HG03139 (cell line): ENCODE measurements around the gene DDX10.

ENCODE experiments used
- ATAC-seq: cut with Tn5 transposase; IDR thresholded peaks from one replicate; pipeline ENCODE4 v1.9.1; 2021; ENCODE audit not compliant: unreplicated experiment

DDX10 gene

DNA sequence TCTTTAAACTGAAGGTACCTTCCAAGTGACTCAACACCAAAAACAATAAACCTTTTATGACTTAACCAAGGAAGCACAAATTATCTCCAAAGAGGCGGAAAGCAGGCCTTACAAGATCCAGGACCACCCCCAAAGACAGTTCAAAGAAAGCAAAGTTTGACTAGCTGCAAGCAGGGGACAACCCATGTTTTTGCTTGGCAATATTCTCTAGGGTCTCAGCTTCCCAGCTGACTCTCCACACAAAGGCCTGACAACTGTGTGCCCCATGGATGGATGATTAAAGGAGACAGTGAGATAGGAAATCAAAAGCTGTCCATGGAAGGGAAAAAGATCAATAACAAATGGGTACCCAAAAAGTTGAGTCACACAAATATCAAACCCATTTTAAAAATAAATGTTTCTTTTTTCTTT is 232.2 kb downstream of the DDX10 start:
- no peak for ATAC-seq

DNA sequence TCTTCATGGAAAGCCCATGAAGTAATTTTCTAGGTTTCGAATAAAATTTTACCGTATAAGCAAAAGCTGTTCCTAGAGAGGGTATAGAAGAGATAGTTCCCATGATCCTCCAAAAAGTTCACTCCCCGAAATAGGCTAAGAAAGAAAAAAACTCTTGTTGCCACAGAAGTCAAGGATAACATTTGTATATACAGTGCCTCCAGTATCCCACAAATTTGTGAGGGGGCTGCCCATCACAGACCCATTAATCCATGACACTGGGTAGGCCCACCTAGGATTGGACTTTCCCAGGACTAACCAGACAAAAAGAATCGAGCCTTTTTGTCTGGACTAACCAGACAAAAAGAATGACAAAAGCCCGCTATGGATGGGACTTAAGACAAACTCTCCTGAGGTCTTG is 233.0 kb downstream of the DDX10 start:
- ATAC-seq = no peak

- ATAC-seq = no peak
Observed at GRCh38 chr11:108901359-108901758, 236.5 kb downstream of the DDX10 start.

DNA sequence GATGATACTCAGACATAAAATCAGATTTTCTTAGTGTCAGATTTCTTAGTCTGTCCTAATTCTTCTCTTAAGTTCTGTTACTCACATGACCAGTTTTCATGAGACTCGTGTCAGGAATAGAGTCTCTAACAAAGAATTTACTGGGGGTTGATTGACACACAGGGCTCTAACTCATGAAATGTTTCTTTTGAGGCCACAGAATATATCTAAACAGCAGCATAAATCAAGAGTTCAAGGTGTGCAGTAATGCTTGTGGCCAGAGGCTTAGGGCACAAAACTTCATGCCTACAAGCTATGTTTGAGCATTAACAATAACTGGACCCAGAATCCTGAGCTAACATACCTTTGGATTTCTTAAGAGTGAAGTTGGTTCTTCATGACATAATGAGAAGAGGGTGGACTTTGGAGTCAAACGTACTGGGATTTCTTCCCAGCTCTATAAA is 237.2 kb downstream of the DDX10 start:
- ATAC-seq = no peak

- ATAC-seq = no peak
Observed at GRCh38 chr11:108904480-108904879, 239.6 kb downstream of the DDX10 start.

DNA sequence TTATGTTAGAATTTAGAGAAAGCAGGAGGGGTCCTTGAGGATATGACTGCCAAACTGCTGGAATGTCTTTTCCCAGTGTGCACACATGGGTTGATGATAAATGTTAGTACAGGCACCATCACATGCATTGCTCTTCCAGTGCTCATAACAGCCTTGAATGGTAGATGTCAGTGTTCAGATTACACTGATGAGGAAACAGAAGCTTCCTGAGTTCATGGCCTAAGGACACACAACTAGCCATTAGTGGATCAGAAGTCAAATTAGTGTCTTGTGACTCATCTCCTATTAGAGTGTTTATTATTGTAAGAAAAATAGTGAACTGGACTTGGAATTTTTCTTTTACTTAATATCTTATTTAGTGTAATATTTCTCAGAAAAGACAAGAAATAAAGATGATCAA is 241.5 kb downstream of the DDX10 start:
- no peak for ATAC-seq

GRCh38 chr11:108906826-108907225 is 242.0 kb downstream of the DDX10 start:
- no peak for ATAC-seq

- no peak for ATAC-seq
Observed at GRCh38 chr11:108909041-108909440, 244.2 kb downstream of the DDX10 start.

GRCh38 chr11:108909921-108910320 is 245.1 kb downstream of the DDX10 start:
- ATAC-seq = no peak

- no peak for ATAC-seq
Observed at GRCh38 chr11:108912581-108912980, 247.7 kb downstream of the DDX10 start.

DNA sequence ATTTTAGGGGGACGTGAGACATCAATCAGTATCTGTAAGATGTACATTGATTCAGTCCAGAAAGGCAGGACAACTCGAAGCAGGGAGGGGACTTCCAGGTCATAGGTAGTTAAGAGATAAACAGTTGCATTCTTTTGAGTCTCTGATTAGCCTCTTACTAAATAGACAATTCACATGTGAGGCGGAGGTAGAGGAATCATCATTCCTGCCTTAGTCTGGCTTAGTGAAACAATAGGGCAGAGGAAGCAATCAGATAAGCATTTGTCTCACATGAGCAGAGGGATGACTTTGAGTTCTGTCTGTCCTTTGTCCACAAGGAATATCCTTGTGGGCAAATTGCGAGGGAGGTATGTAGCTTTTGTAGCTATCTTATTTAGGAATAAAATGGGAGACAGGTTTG is 248.3 kb downstream of the DDX10 start:
- ATAC-seq = no peak

DNA sequence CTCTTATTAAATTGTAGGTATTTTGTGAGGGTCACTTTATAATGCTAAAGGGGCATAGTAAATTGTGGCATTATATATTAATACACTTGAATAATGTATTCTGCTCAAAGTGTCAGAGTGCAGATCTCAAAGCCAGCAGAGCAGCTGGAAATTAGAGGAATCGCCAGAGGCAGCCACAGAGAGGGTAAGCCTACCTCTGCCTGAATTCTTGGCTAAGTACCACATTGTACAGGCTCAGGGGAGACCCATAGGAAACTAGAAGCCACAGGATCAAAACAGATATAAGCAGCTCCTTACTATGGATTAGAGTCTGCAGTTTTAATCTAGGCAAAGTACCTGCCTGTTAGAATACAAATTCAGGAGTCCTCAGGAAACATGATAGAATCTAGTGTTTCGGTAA is 249.3 kb downstream of the DDX10 start:
- ATAC-seq = no peak

GRCh38 chr11:108914981-108915380 is 250.1 kb downstream of the DDX10 start:
- ATAC-seq = no peak

- no peak for ATAC-seq
Observed at GRCh38 chr11:108915666-108916065, 250.8 kb downstream of the DDX10 start.

DNA sequence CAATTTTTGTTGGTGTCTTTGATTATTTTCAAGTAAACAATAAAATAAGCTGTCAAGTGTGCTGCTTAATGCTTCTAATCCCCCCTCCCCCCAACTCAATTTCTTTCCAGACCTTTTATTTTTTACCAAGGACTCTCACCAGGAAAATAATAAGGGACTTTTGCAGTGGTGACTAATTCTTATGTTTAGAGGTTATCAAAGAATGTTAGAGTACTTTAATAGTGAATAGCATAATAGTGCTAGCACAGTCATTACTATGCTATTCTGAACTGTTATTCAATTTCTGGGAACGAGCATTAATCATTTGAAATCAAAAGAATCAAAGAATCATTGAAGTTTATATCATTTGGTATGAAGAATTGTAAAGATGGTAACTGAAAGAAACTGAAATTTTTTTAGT is 251.4 kb downstream of the DDX10 start:
- no peak for ATAC-seq

DNA sequence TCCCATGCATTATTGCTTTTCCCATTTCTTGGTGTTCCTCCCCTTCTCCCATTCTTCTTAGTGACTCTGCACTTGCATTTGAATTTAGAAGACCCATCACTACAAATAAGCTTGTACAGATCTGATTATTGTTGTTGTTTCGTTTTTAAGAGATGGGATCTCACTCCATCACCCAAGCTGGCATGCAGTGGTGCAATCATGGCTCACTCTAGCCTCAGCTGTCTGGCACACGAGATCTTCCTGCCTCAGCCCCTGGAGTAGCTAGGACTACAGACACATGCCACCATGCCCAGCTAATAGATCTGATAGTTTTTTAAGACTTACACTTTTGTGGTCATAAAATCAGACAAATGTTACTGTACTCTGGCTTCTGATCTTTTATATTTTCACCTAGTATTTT is 252.1 kb downstream of the DDX10 start:
- no peak for ATAC-seq

- no peak for ATAC-seq
Observed at GRCh38 chr11:108921211-108921610, 256.3 kb downstream of the DDX10 start.

- no peak for ATAC-seq
Observed at GRCh38 chr11:108922241-108922640, 257.4 kb downstream of the DDX10 start.

- no peak for ATAC-seq
Observed at GRCh38 chr11:108923413-108923812, 258.5 kb downstream of the DDX10 start.

DNA sequence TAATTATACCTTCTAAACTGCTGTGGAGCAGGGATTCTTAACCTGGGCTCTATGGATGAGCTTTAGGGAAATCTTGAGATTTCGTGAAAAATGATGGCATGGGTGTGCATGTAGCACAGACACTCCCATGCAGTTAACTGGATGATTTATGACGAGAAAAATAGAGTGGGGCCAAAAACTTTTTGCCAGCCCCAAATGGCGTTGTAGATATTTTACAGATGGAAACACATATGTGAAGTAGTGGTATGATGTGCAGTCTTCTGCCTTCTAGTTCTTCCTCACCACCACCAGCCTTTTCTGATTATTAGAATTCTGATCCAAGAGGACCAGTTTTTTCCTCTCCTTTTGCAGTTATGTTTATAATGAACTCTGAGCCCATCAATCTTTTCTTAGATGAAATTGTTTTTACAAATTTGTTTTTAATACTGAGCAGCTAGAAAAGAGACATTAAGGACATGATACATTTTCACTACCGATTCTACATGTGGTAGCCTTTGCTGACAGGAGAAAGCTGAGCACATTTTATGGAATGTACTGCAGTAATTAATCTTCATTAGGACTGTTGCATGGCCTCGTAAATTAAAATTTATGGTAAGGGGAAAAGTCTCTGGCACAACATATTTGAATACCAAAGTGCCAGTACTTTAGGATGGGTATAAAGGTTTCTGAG is 261.4 kb downstream of the DDX10 start:
- no peak for ATAC-seq

GRCh38 chr11:108926841-108927577 is 262.1 kb downstream of the DDX10 start:
- no peak for ATAC-seq

DNA sequence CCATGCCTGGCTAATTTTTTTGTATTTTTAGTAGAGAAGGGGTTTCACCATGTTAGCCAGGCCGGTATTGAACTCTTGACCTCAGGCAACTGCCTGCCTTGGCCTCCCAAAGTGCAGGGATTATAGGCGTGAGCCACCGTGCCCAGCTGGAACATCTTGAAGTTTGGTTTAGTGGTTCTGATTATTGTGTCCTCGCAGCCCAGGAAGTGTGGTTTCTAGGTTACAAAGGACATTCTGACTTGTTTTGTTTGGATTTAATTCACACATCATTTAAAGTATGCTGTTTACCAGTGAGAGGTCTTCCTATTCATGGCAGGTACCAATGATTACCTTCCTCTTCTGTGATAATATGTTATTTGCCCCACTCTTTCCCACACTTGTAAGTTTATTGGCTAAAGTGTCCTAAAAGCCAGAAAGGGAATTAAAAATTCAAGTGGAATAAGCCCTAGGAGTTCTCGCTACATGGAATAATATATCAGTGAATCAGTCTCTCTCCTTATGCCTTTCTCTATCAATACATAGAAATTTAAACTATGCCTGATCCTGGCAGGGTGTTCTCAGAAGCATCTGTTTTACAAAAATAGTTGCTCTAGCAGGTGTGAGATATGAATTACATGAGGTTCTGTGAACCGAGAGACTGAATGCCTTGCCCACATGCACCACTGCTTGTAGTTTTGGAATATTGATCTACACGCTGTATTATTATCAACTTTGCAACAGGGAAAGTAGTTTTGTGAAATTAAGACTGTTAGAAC is 263.1 kb downstream of the DDX10 start:
- ATAC-seq = no peak
